GM18517 (cell line): Measurements from ENCODE around the gene ANKRD53.

Source experiments
- ATAC-seq: cut with Tn5 transposase; IDR thresholded peaks from one replicate; pipeline ENCODE4 v1.9.1; 2021; ENCODE audit warnings: mild to moderate bottlenecking, moderate library complexity; ENCODE audit not compliant: unreplicated experiment

ANKRD53 gene

DNA sequence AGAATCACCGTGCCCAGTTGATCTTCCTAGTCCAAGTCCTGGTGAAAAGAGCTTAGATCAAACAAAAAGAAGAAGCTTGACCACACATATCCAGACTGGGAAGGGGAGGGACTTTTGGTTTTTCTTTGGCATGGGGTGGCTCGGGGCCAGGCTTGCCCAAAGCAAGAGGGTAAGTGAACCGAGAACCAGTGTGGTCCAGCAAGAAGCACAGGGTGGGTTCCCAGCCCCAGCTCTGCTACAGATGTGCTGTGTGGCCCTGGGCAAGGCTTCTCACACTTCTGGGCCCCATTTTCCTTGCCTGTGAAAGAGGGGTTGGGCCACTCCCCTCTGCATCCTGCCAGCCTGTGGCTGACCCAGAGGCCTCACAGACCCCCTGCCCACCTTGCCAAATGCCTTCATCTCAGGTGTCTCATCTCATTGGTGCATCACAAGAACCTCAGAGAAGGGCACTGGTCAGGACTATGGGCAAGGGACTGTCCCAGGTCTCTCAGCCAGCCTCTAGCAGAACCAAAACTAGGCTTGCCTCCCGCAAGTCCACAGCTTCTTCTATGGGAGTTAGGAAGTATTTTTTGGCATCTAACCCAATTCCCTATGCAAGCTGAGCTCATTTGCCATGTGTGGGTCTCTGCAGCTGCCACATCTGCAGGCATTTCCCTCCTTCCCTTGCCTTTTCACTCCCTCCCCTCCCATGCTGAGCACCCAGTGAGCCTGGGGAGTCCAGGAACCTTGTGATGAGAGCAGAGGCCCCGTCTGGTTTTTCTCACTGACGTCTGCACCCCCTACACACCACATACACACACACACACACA, 35.8 kb upstream of the ANKRD53 start:
- no peak for ATAC-seq

DNA sequence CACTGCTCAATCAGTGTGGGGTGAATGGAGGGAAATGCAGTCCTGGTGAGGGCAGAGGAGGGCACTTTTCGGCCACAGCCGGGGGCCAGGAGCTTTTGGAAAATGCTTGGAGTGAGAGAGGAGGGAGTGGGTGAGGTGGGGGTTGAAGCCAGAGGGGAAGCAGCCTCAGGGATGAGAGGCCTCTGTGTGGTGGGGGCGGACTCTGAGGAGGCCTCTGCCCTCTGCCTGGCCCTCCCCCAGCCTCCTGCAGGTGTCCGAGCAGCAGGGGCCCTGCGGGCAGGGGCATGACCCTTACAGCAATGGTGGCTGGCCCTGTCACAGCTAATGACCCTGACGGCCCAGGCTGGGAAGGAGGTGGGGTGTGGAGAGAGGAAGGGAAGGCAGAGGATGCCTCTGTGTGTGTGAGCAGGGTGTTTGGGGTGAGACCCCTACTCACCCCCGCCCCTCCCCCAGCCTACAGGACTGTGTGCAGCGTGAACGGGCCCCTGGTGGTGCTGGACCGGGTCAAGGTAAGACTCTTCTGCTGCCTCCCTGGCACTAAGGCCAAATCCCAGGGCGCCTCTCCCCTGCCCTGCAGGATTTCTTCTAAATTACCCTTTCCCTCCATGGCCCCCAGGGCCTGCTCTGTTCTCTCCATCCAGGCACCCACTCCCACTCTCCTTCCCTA, 35.1 kb upstream of the ANKRD53 start:
- ATAC-seq, result no peak

DNA sequence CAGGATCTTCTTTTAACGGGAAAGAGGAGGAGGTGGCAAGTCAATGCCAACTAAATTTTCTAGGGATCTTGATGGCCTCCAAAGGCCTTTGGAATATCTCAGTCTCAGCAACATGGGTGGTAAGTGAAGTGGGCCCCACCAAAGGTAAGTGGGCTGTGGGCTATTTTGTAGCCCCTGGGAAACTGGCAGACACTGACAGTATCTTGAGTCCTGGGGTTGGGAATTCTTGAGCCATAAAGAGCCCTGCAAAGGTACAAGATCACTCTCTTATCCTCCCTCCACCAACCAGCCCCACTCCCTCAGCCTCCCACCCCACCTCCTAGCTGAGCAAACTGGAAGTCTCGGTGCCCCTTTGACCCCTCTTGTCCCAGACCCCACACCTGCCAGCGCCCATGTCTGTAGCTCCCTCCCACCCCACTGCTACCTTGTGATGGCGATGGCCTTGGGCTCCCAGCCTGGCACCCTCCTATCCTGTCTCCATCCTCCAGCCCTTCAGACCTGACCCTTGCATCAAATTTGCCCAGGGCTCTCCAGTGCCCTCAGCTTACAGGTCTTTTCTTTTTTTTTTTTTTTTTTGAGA, 34.2 kb upstream of the ANKRD53 start:
- no peak for ATAC-seq

DNA sequence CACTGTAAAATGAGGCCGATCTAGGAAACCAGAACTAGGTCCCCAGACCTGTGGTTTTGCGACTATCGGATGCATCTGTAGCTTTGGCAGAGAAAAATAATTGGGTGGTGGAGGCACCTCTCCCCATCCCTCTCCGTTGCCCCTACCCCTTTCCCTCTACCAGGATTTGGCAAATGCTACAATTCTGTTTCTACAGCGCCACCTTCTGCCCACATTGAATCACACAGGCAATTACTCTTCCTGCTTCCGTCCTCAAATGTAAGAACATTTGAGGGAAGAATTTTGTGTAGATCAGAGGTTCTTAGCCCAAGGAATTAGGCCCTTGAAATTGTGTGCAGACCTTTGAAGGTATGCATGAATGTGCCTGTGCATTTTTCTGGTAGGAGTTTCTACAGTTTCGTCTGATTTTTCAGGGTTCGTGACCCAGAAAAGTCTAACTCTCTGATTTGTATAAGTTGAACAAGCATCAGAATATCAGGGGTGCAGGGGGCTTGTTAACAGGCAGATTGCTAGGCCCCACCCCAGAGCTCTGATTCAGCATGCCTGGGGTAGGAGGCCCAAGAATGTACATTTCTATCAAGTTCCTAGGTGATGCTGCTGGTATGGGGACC, 31.5 kb upstream of the ANKRD53 start:
- ATAC-seq, result no peak

DNA sequence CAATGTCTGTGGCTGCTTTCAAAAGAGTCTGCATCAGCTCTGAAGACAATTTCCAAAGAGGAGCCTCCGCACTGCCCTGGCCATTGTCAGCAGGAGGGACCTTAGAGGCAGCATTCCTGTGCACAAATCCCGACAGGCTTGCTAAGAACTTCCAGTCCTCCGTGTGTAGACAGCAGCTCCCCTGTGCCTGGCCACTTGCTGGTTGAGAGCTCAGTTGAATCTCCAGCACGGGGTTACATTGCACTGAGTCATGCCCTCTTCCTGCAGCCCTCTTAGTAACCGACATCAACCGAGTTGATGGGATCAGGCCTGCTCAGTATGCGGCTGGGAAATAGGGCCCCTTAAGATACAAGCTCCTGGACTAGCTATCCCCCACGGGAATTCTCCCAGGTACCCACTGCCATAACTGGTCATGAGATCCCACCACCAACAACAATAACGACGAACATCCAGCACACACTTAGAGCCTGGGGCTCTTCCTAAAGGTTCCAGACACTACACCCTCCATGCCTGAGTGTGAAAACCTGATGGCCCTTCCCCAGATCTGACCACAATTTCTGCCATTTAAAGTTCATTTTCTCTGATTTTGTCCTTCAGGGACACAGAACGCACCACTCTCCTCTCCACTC, 30.8 kb upstream of the ANKRD53 start:
- no peak for ATAC-seq

DNA sequence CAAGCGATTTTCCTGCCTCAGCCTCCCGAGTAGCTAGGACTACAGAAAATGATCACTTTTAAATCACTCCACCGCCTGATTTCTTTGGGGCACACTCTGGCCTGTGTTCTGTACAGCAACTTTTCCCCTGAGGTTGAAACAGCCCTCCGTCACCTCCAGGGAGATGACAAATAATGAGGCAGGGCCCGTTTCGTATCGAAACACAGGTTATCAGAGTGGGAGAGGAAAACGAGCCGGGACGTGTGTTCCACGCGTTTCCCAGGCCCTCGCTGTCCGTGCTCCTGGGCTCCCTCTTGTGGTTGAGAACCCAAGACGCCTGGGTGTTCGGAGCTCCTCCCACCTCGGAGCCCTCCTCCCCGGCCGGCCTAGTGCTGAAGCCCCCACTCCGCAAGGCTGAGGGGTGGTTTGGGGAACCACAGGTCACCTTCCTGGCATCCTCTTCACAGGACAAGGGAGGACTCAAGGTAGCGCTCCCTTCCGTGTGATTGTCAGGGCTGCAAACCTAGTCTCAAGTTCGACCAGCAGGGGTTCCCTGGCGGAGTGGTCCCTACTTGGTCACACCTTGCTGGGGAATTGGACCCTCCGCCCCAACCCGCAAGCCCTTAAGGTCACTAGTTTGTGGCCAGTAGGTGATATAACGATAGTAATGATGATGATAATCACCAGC, 30.0 kb upstream of the ANKRD53 start:
- ATAC-seq, result no peak

DNA sequence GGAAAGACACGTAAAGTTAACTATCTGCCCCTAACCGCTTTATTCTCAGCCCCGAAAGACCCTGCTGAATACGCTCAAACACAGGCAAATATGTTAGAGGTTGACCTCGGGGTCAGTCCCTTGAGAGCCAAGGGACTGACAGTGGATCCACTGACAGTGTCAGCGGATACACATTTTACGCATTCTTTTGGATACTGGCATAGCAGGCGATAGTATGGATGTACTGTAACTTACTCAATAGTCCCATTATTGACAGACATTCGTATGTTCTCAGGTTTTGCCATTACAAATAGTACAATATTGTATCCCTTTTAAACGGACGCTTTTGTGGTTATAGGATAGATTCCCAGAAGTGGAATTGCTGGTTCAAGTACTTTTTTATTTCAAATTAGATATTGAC, 29.3 kb upstream of the ANKRD53 start:
- no peak for ATAC-seq

DNA sequence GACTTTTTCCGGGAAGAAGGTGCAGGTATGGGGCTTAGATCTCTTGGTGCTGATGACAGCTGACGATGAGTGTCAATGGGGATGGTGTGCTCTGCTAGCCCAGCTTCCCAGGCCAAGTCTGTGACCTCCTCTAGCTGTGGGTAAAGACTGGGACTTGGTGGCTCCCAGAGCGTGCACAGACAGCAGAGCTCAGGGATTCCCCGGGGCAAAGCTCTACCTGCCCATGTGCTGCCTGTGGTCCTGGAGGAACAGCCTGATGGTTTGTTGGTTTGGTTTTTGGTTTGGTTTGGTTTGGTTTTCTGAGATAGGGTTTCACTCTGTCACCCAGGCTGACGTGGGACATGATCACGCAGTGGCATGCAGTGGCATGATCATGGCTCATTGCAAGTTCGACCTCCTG, 23.5 kb upstream of the ANKRD53 start:
- ATAC-seq, result no peak

DNA sequence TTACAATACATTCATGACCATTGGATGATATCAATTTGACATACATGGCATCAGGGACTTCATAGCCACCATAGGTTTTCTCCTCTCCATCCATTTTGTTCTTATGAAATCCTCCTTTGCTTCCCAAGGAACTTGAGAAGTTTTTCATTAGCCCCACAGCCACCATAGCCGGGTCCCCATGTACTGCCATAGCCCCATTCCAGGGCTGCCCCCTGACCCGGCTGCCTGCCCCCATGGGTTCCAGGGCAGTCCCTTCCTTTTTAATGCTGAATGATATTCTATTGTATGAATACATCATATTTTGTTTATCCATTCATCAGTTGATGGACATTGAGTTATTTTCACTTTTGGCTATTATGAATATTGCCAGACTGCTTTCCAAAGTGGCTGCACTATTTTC, 22.3 kb upstream of the ANKRD53 start:
- no peak for ATAC-seq

DNA sequence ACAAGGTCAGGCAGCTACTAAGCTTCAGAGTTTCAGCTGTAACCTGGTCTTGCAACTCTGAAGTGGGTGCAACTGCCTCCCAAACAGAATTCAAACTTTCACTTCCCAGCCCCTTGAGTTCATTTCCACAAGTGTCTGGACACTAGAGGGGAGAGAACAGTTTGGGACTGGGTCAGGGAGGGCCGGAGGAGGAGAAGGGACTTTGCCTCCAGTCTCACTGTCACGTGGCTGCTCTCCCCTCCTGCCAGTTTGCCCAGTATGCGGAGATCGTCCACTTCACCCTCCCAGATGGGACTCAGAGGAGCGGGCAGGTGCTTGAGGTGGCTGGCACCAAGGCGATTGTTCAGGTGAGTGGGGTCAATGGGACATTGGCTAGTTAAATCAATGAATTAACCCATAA, 20.6 kb upstream of the ANKRD53 start:
- no peak for ATAC-seq

DNA sequence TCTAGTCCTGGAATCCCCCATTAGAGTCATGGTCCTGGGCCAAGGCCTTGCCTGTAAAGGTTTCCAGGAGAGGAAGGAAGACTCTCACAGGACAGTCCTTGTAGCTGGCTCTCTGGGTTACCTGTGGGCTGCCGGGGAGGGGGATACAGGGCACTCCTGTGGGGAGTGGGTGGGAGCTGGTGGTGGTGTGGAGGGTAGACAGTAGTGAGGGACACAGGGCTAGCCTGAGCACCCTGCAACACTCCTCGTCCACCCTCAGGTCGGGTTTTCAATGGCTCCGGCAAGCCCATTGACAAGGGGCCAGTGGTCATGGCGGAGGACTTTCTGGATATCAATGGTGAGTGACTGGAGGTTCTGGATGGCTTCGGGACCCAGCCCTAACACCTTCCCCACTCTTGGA, 19.7 kb upstream of the ANKRD53 start:
- ATAC-seq, result no peak

DNA sequence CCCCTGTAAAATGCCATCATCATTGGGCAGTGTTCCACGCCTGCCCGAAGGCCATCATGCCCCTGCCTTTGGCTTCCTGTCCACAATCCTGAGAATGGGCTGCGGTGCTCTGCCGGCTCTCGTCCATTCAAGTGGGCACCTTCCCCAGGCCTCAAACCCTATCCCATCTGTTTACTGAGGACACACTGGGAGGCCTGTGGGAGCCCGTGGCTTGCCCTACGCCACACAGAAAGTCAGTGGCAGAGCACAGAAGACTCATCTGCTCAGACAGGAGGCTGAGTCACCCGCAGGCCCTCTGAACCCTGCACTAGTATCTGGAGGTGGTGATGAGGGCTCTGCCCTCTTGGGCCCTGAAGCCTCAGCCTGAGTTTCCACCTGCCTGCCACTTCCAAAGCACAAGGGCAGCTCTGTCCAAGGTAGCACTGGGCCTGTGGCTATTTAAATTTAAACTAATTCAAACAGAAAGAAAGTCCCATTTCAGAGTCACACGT, 19.1 kb upstream of the ANKRD53 start:
- no peak for ATAC-seq

DNA sequence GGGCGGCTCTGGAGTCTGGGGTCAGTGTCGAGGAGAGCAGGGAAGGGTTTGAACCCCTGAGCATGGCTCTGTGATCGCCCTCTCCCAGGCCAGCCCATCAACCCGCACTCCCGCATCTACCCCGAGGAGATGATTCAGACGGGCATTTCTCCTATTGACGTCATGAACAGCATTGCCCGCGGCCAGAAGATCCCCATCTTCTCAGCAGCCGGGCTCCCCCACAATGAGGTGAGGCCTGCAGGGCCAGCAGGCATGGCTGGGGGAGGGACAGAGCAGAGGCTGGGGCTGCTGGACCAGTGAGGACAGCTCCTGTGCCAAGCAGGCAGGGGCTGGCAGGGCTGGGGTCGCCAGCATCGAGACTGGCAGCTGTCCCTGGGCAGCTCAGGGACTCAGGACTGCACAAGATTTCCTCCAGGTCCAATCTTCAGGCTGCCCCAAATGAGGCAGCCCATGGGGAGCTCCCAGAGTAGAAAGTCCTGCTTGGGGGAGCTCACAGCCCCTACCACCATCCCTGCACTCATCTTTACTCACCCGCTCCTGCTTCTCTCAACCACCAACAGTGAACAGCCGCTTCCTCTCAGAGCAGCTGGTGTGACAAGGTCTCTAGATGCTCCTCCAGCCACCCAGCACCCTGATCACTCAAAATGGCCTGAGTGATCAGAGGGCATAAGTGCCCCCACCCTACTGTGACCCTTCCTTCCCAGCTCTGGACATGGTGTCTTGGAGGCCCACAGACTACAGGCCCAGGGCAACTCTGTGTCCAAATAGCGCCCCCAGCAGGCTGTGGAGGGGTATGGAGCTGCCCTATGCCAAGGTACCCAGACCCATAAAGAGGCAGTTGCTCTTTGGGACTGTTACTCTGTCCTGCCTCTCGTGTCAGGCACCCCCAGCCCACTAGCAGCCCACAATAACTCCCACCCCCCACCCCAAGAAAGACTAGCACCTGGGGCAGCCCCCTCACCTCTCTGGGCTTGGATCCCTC, 18.3 kb upstream of the ANKRD53 start:
- no peak for ATAC-seq

DNA sequence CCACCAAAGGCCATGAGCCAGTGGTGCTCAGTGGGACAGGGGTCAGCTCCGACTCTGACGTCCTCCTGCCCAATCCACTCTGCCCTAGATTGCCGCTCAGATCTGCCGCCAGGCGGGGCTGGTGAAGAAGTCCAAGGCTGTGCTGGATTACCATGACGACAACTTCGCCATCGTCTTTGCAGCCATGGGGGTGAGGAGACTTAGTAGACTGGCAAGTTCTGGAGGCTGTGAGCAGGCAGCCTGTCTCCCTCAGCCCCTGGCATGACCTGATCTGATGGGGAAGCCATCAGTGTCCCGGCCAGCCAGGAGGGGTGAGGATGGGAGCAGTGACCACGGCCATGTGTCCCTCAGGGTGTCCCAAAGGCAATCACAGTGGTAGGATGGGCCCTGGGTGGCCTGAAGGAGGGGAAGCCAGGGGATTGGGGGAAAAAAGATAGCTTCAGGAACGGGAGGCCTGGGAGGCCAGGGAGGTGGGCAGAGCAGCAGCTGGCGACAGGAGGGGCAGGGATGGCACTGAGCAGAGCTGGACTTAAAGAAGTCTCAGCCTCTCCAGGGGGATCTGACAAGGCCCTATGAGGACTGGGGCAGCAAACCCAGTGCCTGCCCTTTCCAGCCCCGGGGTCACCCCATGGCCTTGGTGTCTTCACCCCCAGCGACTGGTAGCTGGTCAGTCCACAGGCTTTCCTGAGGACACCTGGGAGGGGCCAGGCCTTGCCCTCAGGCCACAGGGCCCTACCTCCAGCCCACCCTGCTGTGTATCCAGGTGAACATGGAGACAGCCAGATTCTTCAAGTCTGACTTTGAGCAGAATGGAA, 17.4 kb upstream of the ANKRD53 start:
- no peak for ATAC-seq

DNA sequence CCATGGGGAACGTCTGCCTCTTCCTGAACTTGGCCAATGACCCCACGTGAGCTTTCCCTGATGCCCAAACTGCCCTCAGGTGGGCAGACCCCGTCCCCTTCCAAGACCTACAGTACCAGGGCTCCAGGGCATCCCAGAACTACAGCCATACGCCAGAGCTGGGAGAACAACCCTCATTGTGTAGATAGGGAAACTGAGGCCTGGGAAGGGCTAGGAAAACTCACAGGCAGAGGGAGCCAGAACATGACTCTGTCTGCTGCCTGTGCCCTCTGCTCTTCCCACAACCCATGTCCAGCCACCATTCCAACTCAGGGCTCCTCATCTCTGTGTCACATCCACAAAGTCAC, 16.8 kb upstream of the ANKRD53 start:
- no peak for ATAC-seq

DNA sequence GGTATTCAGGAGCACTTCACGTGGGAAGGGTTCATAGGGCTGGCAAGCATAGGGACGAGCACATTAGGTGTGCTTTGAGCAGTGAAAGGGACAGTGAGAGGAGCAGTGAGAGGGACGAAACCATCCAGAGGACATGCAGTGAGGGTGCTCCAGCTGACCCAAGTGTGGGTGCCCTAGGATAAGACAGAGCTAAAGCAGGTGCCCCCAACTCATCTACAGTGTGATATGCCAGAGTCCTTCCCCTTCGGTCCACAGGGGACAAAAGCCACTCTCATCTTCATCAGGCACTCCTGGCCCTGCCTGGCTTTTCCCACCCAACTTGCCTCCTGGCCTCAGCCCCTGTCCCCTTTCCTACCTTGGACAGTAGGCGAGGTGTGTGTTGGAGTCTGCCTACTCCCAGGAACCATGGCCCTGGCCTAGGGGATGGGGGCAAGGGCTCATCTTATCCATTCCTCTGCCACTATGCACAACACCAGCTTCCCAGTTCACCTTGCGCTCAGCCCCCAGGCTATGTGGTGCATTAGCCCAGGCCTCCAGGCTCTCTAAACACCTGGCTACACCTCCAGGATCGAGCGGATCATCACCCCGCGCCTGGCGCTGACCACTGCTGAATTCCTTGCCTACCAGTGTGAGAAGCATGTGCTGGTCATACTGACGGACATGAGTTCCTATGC, 16.1 kb upstream of the ANKRD53 start:
- ATAC-seq, result no peak

DNA sequence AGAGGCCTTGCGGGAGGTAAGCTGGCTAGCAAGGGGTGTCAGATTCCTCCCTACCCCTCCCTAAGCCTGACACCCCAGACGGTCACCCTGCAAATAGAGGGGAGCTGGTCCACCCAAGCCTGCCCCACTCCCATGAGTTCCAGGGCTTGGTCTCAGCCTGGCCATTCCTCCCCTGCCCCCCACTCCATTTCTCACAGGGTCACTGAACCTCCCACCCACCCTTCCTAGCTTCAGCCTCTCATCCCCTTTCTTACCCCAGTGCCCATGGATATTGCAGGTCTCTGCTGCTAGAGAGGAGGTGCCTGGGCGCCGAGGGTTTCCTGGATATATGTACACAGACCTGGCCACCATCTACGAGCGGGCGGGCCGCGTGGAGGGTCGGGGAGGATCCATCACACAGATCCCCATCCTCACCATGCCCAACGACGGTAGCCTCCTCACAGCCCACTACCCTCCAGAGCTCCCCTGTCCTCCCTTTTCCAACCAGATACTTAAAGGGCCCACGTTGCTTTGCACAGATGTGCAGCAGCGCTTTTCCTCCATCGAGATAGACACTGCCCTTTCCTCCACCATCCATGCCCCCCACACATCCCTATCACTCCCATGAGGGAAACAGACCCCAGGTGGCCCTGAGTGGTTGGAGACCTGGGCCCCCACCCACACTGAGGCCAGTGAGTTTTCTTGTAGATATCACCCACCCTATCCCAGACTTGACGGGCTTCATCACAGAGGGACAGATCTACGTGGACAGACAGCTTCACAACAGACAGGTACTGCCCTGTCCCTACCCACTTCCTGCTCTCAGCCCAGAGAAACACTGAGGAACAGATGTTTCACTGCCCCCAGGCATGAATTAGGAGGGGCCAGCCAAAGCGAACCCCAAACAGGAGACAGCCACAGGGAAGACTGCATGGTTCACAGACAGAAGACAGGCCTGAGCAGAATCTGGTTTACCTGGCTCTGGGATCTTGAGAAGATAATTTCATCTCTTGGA, 15.2 kb upstream of the ANKRD53 start:
- ATAC-seq, result no peak
